ENCODE measurements around the gene OOSP3. TPM values are rescaled to one million over a fixed set of nuclear protein-coding genes. Genes with fewer than 3 reads are reported as not detected.

The OOSP3 gene
- polyA plus RNA-seq, 3 donors, result not detected

GRCh38 chr11:59923813-59924212 is 45.2 kb downstream of the OOSP3 start:
- DNase-seq, result no peak
- H3K27ac ChIP-seq (ENCODE audit: low read depth in 1 of 2, low read length in 2 of 2), result no peak overlapping the region
- H3K4me3 ChIP-seq (replicated peaks in 1 of 3; ENCODE audit: low read depth in 2 of 3, low read length in 3 of 3), result peak overlapping the region in 1 of 3 experiments; percentile 23
- no peak overlapping the region for H3K4me2 ChIP-seq (replicated peaks; ENCODE audit: extremely low read depth, low read length, poor library complexity, severe bottlenecking)
- H3K9me3 ChIP-seq (replicated peaks in 1 of 2; ENCODE audit: control insufficient read depth in 1 of 2, insufficient read depth in 1 of 2, low read length in 2 of 2), result peaks cover 41 to 59% of the 10 kb centered on the region in 2 donors
- H3K79me2 ChIP-seq (ENCODE audit: insufficient read depth, low read length), result no peaks in the 10 kb centered on the region
- no peaks in the 10 kb centered on the region for H3K4me1 ChIP-seq (ENCODE audit: control insufficient read depth in 1 of 2, insufficient read depth in 2 of 2, low read length in 2 of 2)
- TF ChIP-seq CTCF (IDR thresholded peaks at IDR 0.05), result no peak
- no peak overlapping the region for H3K9ac ChIP-seq (ENCODE audit: insufficient read depth, low read length, poor library complexity, severe bottlenecking)
- H3K4me1 Mint-ChIP-seq, result no peaks in the 10 kb centered on the region
- H2AFZ ChIP-seq (ENCODE audit: insufficient read depth, low read depth, low read length, poor library complexity, severe bottlenecking), result no peak overlapping the region
- H3K27me3 Mint-ChIP-seq (ENCODE audit: low read depth in 3 of 3), result no peaks in the 10 kb centered on the region
- peaks cover 41 to 66% (median 53%) of the 10 kb centered on the region in 7 donors for H3K9me3 Mint-ChIP-seq
- H3K27ac Mint-ChIP-seq, result no peak overlapping the region
- peaks cover 0 to 4% of the 10 kb centered on the region in 2 donors for H3K36me3 Mint-ChIP-seq
- H3K36me3 ChIP-seq (replicated peaks in 1 of 2; ENCODE audit: control insufficient read depth in 1 of 2, insufficient read depth in 2 of 2, low read length in 2 of 2), result no peaks in the 10 kb centered on the region
- WGBS (ENCODE audit: insufficient coverage), result no CpG with 5 or more reads among the region's 6 CpGs
- H3K27me3 ChIP-seq (ENCODE audit: control insufficient read depth in 2 of 2, insufficient read depth in 2 of 2, low read length in 2 of 2), result no peaks in the 10 kb centered on the region
- H4K20me1 ChIP-seq (ENCODE audit: insufficient read depth, low read length), result no peaks in the 10 kb centered on the region
- intact Hi-C loops (cut with micrococcal nuclease), result no loop called here
- no peak overlapping the region for H3K4me3 Mint-ChIP-seq

GRCh38 chr11:59931688-59932087 is 53.1 kb downstream of the OOSP3 start:
- Histone ChIP-seq H4K20me1 (ENCODE audit: insufficient read depth, low read length) (no peaks in the 10 kb centered on the region), H3K27me3 (ENCODE audit: control insufficient read depth in 2 of 2, insufficient read depth in 2 of 2, low read length in 2 of 2) (no peaks in the 10 kb centered on the region), H3K27ac (ENCODE audit: low read depth in 1 of 2, low read length in 2 of 2) (no peak overlapping the region), H3K4me3 (replicated peaks in 1 of 3; ENCODE audit: low read depth in 2 of 3, low read length in 3 of 3) (no peak overlapping the region), H3K9ac (ENCODE audit: insufficient read depth, low read length, poor library complexity, severe bottlenecking) (no peak overlapping the region), H3K4me2 (replicated peaks; ENCODE audit: extremely low read depth, low read length, poor library complexity, severe bottlenecking) (no peak overlapping the region), H3K4me1 (ENCODE audit: control insufficient read depth in 1 of 2, insufficient read depth in 2 of 2, low read length in 2 of 2) (no peaks in the 10 kb centered on the region), H3K79me2 (ENCODE audit: insufficient read depth, low read length) (no peaks in the 10 kb centered on the region), H3K9me3 (replicated peaks in 1 of 2; ENCODE audit: control insufficient read depth in 1 of 2, insufficient read depth in 1 of 2, low read length in 2 of 2) (peaks cover 31% of the 10 kb centered on the region in 2 donors), H3K36me3 (replicated peaks in 1 of 2; ENCODE audit: control insufficient read depth in 1 of 2, insufficient read depth in 2 of 2, low read length in 2 of 2) (no peaks in the 10 kb centered on the region), H2AFZ (ENCODE audit: insufficient read depth, low read depth, low read length, poor library complexity, severe bottlenecking) (no peak overlapping the region)
- Mint-ChIP-seq H3K4me3 (no peak overlapping the region), H3K27me3 (ENCODE audit: low read depth in 3 of 3) (no peaks in the 10 kb centered on the region), H3K4me1 (no peaks in the 10 kb centered on the region), H3K9me3 (peaks cover 15 to 51% (median 31%) of the 10 kb centered on the region in 7 donors), H3K27ac (no peak overlapping the region), H3K36me3 (no peaks in the 10 kb centered on the region)
- intact Hi-C loops (cut with micrococcal nuclease), result no loop called here
- no CpG with 5 or more reads among the region's 1 CpG for WGBS (ENCODE audit: insufficient coverage)
- no peak for DNase-seq
- TF ChIP-seq CTCF (IDR thresholded peaks at IDR 0.05), result no peak

All from CD14-positive monocyte (primary cell).